ENCODE results near the gene GAL3ST3.

DNA sequence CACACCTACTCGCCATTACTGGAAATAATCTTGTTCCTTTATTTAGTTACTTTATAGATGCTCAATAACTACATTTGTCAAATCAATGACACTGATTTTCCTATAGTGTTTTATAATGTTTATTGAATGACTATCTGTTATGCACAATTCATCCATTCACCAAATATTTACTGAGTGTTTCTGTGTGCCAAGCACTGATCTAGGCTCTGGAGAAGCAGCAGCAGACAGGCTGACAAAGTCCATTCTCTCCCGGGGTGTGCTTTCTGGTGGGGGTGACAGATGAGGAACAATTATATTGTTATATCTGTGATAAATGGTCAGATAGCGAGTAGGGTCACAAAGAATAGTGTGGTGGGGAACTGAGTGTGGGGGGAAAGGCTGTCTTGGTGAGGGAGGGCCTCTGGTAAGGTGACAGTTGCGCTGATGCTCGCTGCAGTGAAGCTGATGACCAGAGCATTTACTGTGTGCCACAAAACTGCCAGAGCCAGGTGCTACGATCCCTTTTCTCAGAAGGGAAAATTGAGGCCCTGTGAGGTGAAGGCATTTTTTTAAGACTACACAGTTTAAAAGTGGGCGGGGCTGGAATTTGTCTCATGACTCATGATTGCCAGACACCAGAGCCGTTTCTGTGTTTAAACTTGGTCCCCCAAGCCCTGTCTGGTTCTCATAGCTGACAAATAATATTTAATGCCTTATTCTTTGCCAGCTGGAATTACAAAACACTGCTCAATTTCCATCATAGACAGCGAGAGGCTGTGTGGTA, 31.3 kb upstream of the GAL3ST3 start:
- TF ChIP-seq GATA2 (IDR thresholded peaks at IDR 0.05; ENCODE audit: low read depth, low read length) (no peak), GATA3 (IDR thresholded peaks at IDR 0.05; ENCODE audit: low read depth, low read length) (no peak)
